Dendritic cell treated with granulocyte-macrophage colony-stimulating factor and Interleukin-4, amounts not matched to agents 40 ng/mL and 50 ng/mL, for 4 days (primary cell): Measurements from ENCODE around the gene HDAC11.
"Not testable (repeated sequence)": the region's sequence is repeated elsewhere in the genome, so short reads cannot be mapped to it uniquely, and the experiment has no call there.

ENCODE experiments used
- H3K27ac Mint-ChIP-seq: one replicate; pipeline ENCODE4 v1.8.0; 2022; ENCODE audit warnings: mild to moderate bottlenecking, mixed read lengths
- H3K27me3 Mint-ChIP-seq: one replicate; pipeline ENCODE4 v1.8.0; 2022; ENCODE audit warnings: mild to moderate bottlenecking, mixed read lengths
- H3K36me3 Mint-ChIP-seq: one replicate; pipeline ENCODE4 v1.8.0; 2022; ENCODE audit warnings: low read depth, mixed read lengths
- H3K4me1 Mint-ChIP-seq: one replicate; pipeline ENCODE4 v1.8.0; 2022; ENCODE audit warnings: low read depth, mixed read lengths
- H3K4me3 Mint-ChIP-seq: one replicate; pipeline ENCODE4 v1.8.0; 2022; ENCODE audit warnings: mild to moderate bottlenecking, moderate library complexity, mixed read lengths
- H3K9me3 Mint-ChIP-seq: one replicate; pipeline ENCODE4 v1.8.0; 2022; ENCODE audit warnings: mixed read lengths
- intact Hi-C: fragments of 100-400 bp; cut with micrococcal nuclease; formaldehyde crosslinking; loops from one replicate; pipeline ENCODE4 v1.15.0; 2022

HDAC11 gene, protein sequence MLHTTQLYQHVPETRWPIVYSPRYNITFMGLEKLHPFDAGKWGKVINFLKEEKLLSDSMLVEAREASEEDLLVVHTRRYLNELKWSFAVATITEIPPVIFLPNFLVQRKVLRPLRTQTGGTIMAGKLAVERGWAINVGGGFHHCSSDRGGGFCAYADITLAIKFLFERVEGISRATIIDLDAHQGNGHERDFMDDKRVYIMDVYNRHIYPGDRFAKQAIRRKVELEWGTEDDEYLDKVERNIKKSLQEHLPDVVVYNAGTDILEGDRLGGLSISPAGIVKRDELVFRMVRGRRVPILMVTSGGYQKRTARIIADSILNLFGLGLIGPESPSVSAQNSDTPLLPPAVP

DNA sequence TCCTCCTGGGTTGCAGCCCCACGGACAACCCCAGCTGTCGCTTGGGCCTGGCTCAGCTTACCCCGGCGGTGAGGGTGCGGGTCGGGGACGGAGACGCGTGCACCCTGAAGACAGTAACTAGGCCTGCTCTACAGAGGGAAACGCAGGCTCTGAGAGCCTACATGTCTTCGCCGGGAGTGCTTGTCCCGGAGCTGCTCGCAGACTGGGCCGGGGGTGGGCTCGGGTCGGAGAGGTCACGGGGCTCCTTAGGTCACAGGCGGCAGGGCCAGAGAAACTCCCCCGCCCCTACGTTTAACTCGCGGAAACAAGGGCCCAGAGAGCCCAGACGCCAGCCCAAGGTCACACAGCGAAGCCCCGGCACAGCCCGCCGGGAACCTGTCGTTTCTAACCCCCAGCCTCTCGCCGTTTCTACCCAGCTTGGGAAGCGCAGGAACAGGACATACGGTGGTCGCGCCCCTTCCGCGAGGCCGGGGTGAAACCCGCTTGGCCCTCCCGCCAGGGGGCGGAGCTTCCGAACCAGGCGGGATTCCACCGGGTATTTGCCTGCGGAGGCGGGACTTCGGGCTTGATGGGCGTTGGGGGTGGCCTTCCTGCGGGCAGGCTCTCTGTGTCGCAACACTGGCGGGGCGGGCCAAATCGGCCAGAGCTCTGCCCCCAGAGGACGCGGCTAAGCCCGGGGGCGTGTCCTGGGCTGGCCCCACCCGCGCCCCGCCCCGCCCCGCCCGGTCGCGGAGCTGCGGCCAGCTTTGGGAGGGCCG lies at the start of gene HDAC11:
Gene HDAC11, plus strand, starts transcription at position 725 of the 758 bp plus-strand sequence. CDS start 42 bp downstream, outside the sequence.
- peaks cover 6% of the 10 kb centered on the region for H3K36me3 Mint-ChIP-seq
- peak within 1 kb of the TSS; percentile 97 for H3K27ac Mint-ChIP-seq
- peaks cover 24% of the 10 kb centered on the region for H3K4me1 Mint-ChIP-seq
- H3K9me3 Mint-ChIP-seq, result no peaks in the 10 kb centered on the region
- intact Hi-C loops, result loop anchor here (2.0 kb wide), 1 partner anchor 27 kb away; no protein-coding TSS in a partner anchor
- peak within 1 kb of the TSS; percentile 91 for H3K4me3 Mint-ChIP-seq
- H3K27me3 Mint-ChIP-seq, result peaks cover 9% of the 10 kb centered on the region

DNA sequence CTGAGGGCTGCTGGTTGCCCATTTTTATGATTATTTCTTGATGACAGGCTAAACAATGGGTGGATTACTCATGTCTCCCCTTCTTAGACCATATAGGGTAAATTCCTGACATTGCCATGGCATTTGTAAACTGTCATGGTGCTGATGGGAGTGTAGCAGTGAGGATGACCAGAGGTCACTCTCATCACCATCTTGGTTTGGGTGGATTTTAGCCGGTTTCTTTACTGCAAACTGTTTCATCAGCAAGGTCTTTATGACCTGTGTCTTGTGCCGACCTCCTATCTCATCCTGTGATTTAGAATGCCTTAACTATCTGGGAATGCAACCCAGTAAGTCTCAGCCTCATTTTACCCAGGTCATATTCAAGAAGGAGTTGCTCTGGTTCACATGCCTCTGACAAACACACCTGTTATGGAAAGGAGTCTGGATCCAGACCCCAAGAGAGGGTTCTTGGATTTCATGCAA lies 49.7 kb upstream of the HDAC11 start:
- H3K4me3 Mint-ChIP-seq, H3K36me3 Mint-ChIP-seq, H3K4me1 Mint-ChIP-seq, intact Hi-C loops, H3K9me3 Mint-ChIP-seq, H3K27me3 Mint-ChIP-seq, H3K27ac Mint-ChIP-seq: not testable (repeated sequence)

DNA sequence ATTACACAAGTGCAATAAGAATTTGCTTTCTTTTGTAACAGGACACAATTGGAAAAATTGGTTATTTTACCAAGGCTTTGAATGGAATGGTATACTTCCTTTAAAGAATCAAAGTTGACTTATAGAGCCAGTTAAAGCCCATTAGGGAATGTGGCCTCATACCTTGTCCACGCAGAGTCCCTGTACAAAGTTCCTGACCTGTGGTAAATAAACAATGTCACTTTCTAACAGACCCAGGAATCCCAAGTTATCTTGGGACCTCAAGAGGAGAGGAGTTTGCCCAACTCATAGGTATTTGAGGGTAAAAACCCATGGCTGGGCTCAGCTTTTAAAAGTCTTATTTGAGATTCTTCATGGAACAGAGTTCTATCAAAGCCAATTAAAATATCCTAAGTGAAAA lies 48.0 kb upstream of the HDAC11 start:
- no peak overlapping the region for H3K4me3 Mint-ChIP-seq
- intact Hi-C loops, result no loop called here
- no peaks in the 10 kb centered on the region for H3K36me3 Mint-ChIP-seq
- H3K4me1 Mint-ChIP-seq, result peaks cover 5% of the 10 kb centered on the region
- H3K9me3 Mint-ChIP-seq, result no peaks in the 10 kb centered on the region
- H3K27me3 Mint-ChIP-seq, result peaks cover 1% of the 10 kb centered on the region
- H3K27ac Mint-ChIP-seq, result no peak overlapping the region

DNA sequence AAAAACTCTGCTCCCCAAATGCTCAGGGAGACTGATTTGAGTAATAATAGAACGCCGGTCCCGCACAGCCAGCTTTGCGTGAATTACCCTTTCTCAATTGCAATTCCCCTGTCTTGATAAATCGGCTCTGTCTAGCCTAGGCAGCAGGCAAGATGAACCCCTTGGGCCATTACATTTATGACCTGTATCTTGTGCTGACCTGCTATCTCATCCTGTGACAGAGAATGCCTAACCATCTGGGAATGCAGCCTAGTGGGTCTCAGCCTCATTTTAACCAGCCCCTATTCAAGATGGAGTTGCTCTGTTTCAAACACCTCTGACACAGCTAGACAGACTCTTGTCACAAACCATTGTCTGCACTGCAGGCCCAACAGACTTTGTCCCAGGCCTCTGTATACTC lies 46.2 kb upstream of the HDAC11 start:
- Mint-ChIP-seq H3K4me1 (peaks cover 5% of the 10 kb centered on the region), H3K36me3 (no peaks in the 10 kb centered on the region), H3K27me3 (peaks cover 1% of the 10 kb centered on the region), H3K27ac (no peak overlapping the region), H3K9me3 (no peaks in the 10 kb centered on the region), H3K4me3 (no peak overlapping the region)
- intact Hi-C loops, result no loop called here

DNA sequence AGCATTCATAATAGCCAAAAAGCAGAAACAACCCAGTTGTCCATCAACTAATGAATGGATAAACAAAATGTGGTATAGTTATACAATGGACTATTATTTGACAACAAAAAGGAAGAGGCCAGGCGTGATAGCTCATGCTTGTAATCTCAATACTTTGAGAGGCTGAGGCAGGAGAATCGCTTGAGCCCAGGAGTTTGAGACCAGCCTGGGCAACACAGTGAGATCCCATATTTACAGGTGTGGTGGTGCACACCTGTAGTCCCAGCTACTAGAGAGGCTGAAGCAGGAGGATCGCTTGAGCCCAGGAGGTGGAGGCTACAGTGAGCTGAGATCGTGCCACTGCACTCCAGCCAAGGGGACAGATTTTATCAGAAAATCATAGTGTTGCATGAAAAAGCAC lies 43.9 kb upstream of the HDAC11 start:
- H3K27me3 Mint-ChIP-seq, H3K4me1 Mint-ChIP-seq, H3K9me3 Mint-ChIP-seq, H3K27ac Mint-ChIP-seq, H3K4me3 Mint-ChIP-seq, H3K36me3 Mint-ChIP-seq, intact Hi-C loops: not testable (repeated sequence)

DNA sequence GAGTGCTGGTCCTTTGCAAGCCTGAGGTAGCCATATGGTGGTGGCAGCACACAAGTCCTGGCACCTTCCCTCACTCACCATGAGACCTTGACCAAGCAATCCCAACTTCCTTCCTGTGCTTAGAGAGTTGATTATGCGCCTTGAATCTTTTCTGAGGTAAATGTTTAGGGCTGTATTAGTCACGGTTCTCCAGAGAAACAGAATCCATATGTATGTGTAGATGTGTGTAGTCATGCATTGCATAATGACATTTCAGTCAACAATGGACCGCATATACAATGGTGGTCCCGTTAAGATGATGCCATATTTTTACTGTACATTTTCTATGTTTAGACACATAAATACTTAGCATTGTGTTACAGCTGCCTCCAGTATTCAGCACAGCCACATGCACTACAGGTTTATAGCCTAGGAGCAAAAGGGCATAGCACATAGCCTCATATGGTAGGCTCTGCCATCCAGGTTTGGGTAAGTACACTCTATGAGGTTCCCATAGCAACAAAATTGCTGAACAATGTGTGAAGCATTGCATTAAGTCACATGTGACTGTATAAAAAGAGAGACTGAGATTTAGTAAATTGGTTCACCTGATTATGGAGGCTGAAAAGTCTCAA lies 39.8 kb upstream of the HDAC11 start:
- Mint-ChIP-seq H3K4me3 (no peak overlapping the region), H3K36me3 (no peaks in the 10 kb centered on the region)

DNA sequence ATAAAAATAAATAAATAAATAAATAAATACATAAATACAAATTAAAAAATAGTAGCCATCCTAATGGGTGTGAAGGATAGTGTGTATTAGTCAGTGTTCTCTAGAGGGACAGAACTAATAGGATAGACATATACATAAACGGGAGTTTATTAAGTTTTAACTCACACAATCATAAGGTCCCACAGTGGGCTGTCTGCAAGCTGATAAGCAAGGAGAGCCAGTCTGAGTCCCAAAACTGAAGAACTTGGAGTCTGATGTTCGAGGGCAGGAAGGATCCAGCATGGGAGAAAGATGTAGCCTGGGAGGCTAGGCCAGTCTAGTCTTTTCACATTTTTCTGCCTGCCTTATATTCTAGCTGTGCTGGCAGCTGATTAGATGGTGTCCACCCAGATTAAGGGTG lies 37.2 kb upstream of the HDAC11 start:
- H3K36me3 Mint-ChIP-seq, H3K27me3 Mint-ChIP-seq, H3K9me3 Mint-ChIP-seq, H3K4me1 Mint-ChIP-seq, H3K4me3 Mint-ChIP-seq, intact Hi-C loops, H3K27ac Mint-ChIP-seq: not testable (repeated sequence)

More for the DNA sequence above, 39.8 kb upstream of the HDAC11 start:
- H3K4me1 Mint-ChIP-seq, result no peaks in the 10 kb centered on the region
- intact Hi-C loops, result no loop called here
- no peaks in the 10 kb centered on the region for H3K27me3 Mint-ChIP-seq
- no peaks in the 10 kb centered on the region for H3K9me3 Mint-ChIP-seq
- H3K27ac Mint-ChIP-seq, result no peak overlapping the region

DNA sequence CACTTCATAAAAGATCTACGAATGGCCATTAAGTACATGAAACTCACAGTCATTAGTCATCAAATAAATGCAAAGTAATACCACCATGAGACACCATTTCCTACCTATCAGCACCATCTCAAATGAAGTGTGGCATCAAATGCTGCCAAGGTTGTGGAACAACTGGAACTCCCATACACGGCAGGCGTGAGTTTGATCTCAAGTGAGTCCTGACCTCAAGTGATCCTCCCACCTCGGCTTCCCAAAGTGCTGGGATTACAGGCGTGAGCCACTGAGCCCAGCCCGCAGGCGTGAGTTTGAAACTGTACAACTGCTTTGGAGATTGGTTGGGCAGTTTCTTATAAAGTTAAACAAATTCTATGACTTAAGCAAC lies 28.8 kb upstream of the HDAC11 start:
- H3K27ac Mint-ChIP-seq, result peak overlapping the region; percentile 84
- no peaks in the 10 kb centered on the region for H3K27me3 Mint-ChIP-seq
- H3K9me3 Mint-ChIP-seq, result no peaks in the 10 kb centered on the region
- intact Hi-C loops, result loop anchor here (1.0 kb wide), 1 partner anchor 37 kb away; no protein-coding TSS in a partner anchor
- H3K4me3 Mint-ChIP-seq, result peak overlapping the region; percentile 84
- peaks cover 14% of the 10 kb centered on the region for H3K4me1 Mint-ChIP-seq
- no peaks in the 10 kb centered on the region for H3K36me3 Mint-ChIP-seq

DNA sequence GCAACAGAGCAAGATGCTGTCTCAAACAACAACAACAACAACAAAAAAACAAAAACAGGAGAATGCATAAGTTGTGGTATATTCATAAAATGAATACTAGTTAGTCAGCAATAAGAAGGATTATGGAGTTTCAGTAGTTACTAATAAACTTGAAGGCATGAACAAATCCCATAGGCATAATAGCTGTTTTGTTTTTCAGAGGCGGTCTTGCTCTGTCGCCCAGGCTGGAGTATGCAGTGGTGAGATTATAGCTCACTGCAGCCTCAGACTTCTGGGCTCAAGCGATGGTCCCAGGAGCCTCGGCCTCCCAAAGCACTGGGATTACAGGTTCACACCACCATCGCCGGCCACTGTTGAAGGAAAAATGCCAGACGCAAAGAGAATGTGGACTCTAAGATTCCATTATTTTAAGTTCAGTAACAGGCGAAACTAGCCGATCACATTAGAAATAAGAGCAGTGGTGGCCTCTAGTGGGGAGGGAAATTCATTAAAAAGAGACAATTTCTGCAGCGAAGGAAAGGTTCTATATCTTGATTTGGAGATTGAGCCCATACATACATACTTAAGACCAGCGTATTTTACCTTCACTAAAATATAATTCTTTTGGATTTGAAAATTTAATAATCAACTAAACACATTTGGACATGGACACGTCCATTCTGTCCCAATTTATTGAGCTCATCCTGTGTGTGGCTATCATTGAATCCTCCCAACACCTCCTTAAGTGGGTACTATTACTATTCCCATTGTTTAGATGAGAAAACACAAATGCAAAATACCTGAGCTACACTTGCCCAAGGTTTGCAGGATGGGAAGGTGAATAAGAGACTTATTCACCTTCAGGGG lies 27.4 kb upstream of the HDAC11 start:
- Mint-ChIP-seq H3K27me3 (no peaks in the 10 kb centered on the region), H3K4me1 (peaks cover 18% of the 10 kb centered on the region), H3K4me3 (peak overlapping the region; percentile 84), H3K27ac (peak overlapping the region; percentile 84), H3K9me3 (no peaks in the 10 kb centered on the region), H3K36me3 (no peaks in the 10 kb centered on the region)
- intact Hi-C loops, result loop anchor here (1.0 to 2.0 kb wide), 3 partner anchors 26 to 360 kb away; no protein-coding TSS in a partner anchor

DNA sequence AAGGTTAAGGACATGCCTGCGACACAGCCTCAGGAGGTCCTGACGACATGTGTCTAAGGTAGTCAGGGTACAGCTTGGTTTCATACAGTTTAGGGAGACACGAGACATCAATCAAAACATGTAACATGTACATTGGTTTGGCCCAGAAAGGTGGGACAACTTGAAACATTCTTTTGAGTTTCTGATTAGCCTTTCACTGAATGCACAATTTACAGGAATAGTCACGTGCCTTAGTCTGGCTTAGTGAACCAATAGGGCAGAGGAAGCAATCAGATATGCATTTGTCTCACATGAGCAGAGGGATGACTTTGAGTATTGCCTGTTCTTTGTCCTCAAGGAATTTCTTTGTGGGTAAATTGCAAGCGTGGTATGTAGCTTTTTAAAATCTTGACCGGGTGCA lies 24.5 kb upstream of the HDAC11 start:
- no peaks in the 10 kb centered on the region for H3K9me3 Mint-ChIP-seq
- intact Hi-C loops, result no loop called here
- H3K27ac Mint-ChIP-seq, result no peak overlapping the region
- peaks cover 24% of the 10 kb centered on the region for H3K4me1 Mint-ChIP-seq
- H3K4me3 Mint-ChIP-seq, result no peak overlapping the region
- no peaks in the 10 kb centered on the region for H3K36me3 Mint-ChIP-seq
- H3K27me3 Mint-ChIP-seq, result no peaks in the 10 kb centered on the region

DNA sequence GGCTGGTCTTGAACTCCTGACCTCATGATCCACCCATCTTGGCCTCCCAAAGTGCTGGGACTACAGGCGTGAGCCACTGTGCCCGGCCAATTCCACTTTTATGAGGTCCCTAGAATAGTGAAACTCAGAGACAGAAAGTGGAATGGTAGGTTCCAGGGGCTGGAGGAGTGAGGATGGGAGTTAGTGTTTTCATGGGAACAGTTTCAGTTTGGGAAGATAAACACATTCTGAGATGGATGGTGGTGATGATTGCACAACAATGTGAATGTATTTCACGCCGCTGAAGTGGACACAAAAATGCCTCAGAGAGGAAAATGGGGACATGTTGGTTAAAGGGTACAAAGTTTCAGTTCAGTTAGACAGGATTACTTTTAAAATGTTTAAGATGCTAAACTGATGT lies 22.5 kb upstream of the HDAC11 start:
- Mint-ChIP-seq H3K27me3 (peaks cover 1% of the 10 kb centered on the region), H3K4me1 (peaks cover 15% of the 10 kb centered on the region), H3K36me3 (no peaks in the 10 kb centered on the region), H3K4me3 (no peak overlapping the region), H3K9me3 (no peaks in the 10 kb centered on the region), H3K27ac (peak overlapping the region; percentile 6)
- intact Hi-C loops, result no loop called here

DNA sequence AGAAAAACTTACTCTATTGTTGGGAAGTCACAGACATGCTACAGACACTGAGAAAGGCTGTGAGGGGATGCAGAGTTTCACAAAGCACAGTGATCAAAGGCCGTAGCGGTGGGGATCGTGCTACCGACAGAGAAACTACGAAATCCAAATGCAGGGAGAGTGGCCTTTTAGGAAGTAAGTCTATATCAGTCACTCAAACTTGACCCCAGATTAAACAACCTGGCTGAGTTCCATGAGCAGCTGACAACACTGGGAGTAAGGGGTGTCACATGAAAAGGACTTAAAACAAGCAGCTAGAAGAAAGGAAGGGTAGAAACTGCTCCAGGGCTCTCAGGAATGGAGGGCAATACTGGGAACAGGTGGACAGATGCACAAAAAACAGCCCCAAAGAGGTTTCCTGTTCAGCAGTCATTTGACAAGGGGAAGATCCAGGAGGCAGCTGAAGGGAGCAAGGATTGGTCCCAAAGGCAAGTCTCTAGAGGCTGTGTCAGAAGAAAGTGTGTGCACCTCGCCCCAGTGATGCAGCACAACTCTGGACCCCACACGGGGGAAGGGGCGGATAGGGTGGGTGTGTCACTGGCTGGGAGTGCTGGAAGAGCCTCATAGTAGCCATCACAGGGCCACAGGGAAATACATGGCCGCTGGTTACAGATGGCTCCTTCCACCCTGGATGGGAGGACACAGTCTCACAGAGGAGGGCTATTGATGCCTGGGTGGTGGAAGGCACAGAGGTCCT lies 20.3 kb upstream of the HDAC11 start:
- Mint-ChIP-seq H3K27ac (no peak overlapping the region), H3K4me1 (peaks cover 14% of the 10 kb centered on the region), H3K9me3 (no peaks in the 10 kb centered on the region), H3K36me3 (no peaks in the 10 kb centered on the region), H3K4me3 (no peak overlapping the region), H3K27me3 (peaks cover 10% of the 10 kb centered on the region)
- intact Hi-C loops, result no loop called here

DNA sequence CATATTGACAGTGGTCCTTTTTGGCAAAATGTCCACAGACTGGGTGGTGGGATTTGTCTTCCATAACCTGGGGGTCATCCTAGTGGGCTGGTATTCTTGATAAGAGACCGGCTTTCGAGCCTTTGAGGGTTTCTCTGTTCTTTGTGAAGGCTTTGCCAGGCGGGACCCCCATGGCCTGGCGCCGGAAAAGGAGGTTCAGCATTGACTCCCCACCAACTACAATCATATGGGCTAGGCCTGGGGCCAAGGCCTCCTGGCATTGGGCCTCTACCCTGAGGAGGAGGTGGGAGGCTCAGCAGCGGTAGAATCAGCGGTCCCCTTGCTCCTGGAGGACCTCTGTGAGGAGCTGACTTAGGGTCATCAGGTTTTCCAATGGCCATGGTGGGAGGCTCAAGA lies 19.8 kb upstream of the HDAC11 start:
- no peak overlapping the region for H3K27ac Mint-ChIP-seq
- H3K4me1 Mint-ChIP-seq, result peaks cover 14% of the 10 kb centered on the region
- H3K9me3 Mint-ChIP-seq, result no peaks in the 10 kb centered on the region
- H3K27me3 Mint-ChIP-seq, result peaks cover 13% of the 10 kb centered on the region
- H3K4me3 Mint-ChIP-seq, result no peak overlapping the region
- intact Hi-C loops, result no loop called here
- no peaks in the 10 kb centered on the region for H3K36me3 Mint-ChIP-seq
